Stimulated activated CD4-positive, alpha-beta T cell treated with anti-CD3 and anti-CD28 coated beads, Interleukin-2, amount 100 ng/mL, for 24 hours (primary cell): ENCODE measurements around the gene RGS6.
"Not testable (repeated sequence)": the region's sequence is repeated elsewhere in the genome, so short reads cannot be mapped to it uniquely, and the experiment has no call there.

Experiments
- DNase-seq, 2 donors: peaks; one replicate each; pipeline ENCODE4 v3.0.0-alpha.2; 2020

The RGS6 gene

GRCh38 chr14:71932229-71932981 lies at the start of gene RGS6:
RGS6 (plus strand) TSS chr14:71932429.
- peak in 1 of 2 donors; percentile 51 for DNase-seq

GRCh38 chr14:71883094-71883493 lies 49.1 kb upstream of the RGS6 start:
- DNase-seq = no peak

GRCh38 chr14:71885301-71885700 lies 46.9 kb upstream of the RGS6 start:
- DNase-seq = no peak

- DNase-seq = not testable (repeated sequence)
Observed at GRCh38 chr14:71887802-71888201, 44.4 kb upstream of the RGS6 start.

- DNase-seq = no peak
Observed at GRCh38 chr14:71890541-71890940, 41.7 kb upstream of the RGS6 start.

GRCh38 chr14:71891185-71891584 lies 41.0 kb upstream of the RGS6 start:
- DNase-seq = no peak

- no peak for DNase-seq
Observed at GRCh38 chr14:71891970-71892369, 40.3 kb upstream of the RGS6 start.

- DNase-seq = no peak
Observed at GRCh38 chr14:71905031-71905430, 27.2 kb upstream of the RGS6 start.

- DNase-seq = no peak
Observed at GRCh38 chr14:71905860-71906259, 26.4 kb upstream of the RGS6 start.

GRCh38 chr14:71907793-71908515 lies 24.3 kb upstream of the RGS6 start:
- DNase-seq = no peak

GRCh38 chr14:71911669-71912068 lies 20.6 kb upstream of the RGS6 start:
- DNase-seq = no peak

- DNase-seq = no peak
Observed at GRCh38 chr14:71913342-71913741, 18.9 kb upstream of the RGS6 start.

- no peak for DNase-seq
Observed at GRCh38 chr14:71918955-71919354, 13.3 kb upstream of the RGS6 start.

GRCh38 chr14:71923513-71923912 lies 8.7 kb upstream of the RGS6 start:
- DNase-seq = no peak

- DNase-seq = peak in 1 of 2 donors; percentile 26
Observed at GRCh38 chr14:71931492-71932228, 569 bp upstream of the RGS6 start.

GRCh38 chr14:71933001-71933587 lies 865 bp downstream of the RGS6 start:
- DNase-seq = peak in 1 of 2 donors; percentile 17

GRCh38 chr14:71938273-71938672 lies 6.0 kb downstream of the RGS6 start:
- DNase-seq = not testable (repeated sequence)

- not testable (repeated sequence) for DNase-seq
Observed at GRCh38 chr14:71939344-71939743, 7.1 kb downstream of the RGS6 start.

- not testable (repeated sequence) for DNase-seq
Observed at GRCh38 chr14:71940500-71940899, 8.3 kb downstream of the RGS6 start.

- DNase-seq = not testable (repeated sequence)
Observed at GRCh38 chr14:71941616-71942015, 9.4 kb downstream of the RGS6 start.

- no peak for DNase-seq
Observed at GRCh38 chr14:71942904-71943694, 10.9 kb downstream of the RGS6 start.

- DNase-seq = no peak
Observed at GRCh38 chr14:71943695-71944018, 11.4 kb downstream of the RGS6 start.
